Myocyte (in vitro differentiated cells): Measurements from ENCODE around the gene PIK3CD. TPM values are rescaled to one million over a fixed set of nuclear protein-coding genes. Genes with fewer than 3 reads are reported as not detected.
A peak's percentile ranks its signal among the peaks of the same experiment; 100 is the strongest.

Experiments
- DNase-seq: peaks from one replicate; pipeline ENCODE4 v3.0.0-alpha.2; 2012; ENCODE audit warnings: low read depth
- polyA plus RNA-seq: library from polyadenylated mRNA; unstranded; fragments of >200 nt; gene quantifications from one replicate; pipeline ENCODE4 v1.2.1, GENCODE V29; 2012; ENCODE audit warnings: missing spikeins
- total RNA-seq: library from RNA; depleted of rRNA; stranded (reverse); fragments of >200 nt; gene quantifications from 2 replicates; pipeline ENCODE4 v1.2.3, GENCODE V29; 2014

Gene PIK3CD
- total RNA-seq = 7.0 and 7.4 TPM in 2 replicates
- polyA plus RNA-seq = 8.0 TPM

- peak; percentile 25 for DNase-seq
These were observed at the start of gene PIK3CD for GRCh38 chr1:9651565-9652378. PIK3CD (plus strand) TSS chr1:9651731; CDS start chr1:9710456, 58,725 bp downstream.

- DNase-seq = no peak
These were observed 49.4 kb upstream of the PIK3CD start for GRCh38 chr1:9601942-9602793.

- DNase-seq = no peak
These were observed 48.8 kb upstream of the PIK3CD start for GRCh38 chr1:9602794-9603167.

GRCh38 chr1:9603307-9603706, 48.2 kb upstream of the PIK3CD start:
- no peak for DNase-seq

- peak; percentile 69 for DNase-seq
These were observed 47.5 kb upstream of the PIK3CD start for GRCh38 chr1:9603766-9604753.

- no peak for DNase-seq
These were observed 46.7 kb upstream of the PIK3CD start for GRCh38 chr1:9604836-9605235.

- DNase-seq = no peak
These were observed 45.5 kb upstream of the PIK3CD start for GRCh38 chr1:9605946-9606455.

- DNase-seq = no peak
These were observed 45.1 kb upstream of the PIK3CD start for GRCh38 chr1:9606458-9606857.

- no peak for DNase-seq
These were observed 44.6 kb upstream of the PIK3CD start for GRCh38 chr1:9606948-9607347.

GRCh38 chr1:9607352-9607751, 44.2 kb upstream of the PIK3CD start:
- DNase-seq = no peak

GRCh38 chr1:9609998-9610397, 41.5 kb upstream of the PIK3CD start:
- no peak for DNase-seq

GRCh38 chr1:9610548-9610947, 41.0 kb upstream of the PIK3CD start:
- no peak for DNase-seq

- DNase-seq = no peak
These were observed 39.8 kb upstream of the PIK3CD start for GRCh38 chr1:9611716-9612115.

GRCh38 chr1:9612162-9612845, 39.2 kb upstream of the PIK3CD start:
- DNase-seq = peak; percentile 85

GRCh38 chr1:9612871-9613624, 38.5 kb upstream of the PIK3CD start:
- DNase-seq = no peak

- no peak for DNase-seq
These were observed 37.8 kb upstream of the PIK3CD start for GRCh38 chr1:9613625-9614299.

- DNase-seq = peak; percentile 48
These were observed 36.0 kb upstream of the PIK3CD start for GRCh38 chr1:9615316-9616063.
